A549 (cell line): Measurements from ENCODE around the gene CDHR2. TPM values are rescaled to one million over a fixed set of nuclear protein-coding genes. Genes with fewer than 3 reads are reported as not detected.

ENCODE experiments used
- ATAC-seq, 2 experiments: fragments of 200-7000 bp in 1 of 2; fragments of >200 bp in 1 of 2; cut with Nextera tagmentation in 1 of 2; cut with Tn5 transposase in 1 of 2; 3 replicates each; pipeline versions ENCODE4 v1.8.0 to v1.9.1; 2018 to 2020; ENCODE audit warnings: mild to moderate bottlenecking in 1 of 2, moderate library complexity in 1 of 2
- CTCF ChIA-PET: fragments of 300-600 bp; sonication (Branson Sonifier 250); formaldehyde crosslinking; extraction: SDS; loops from one replicate; lab custom pipeline; 2021; ENCODE audit warnings: antibody characterized with exemption, inconsistent platforms; lab: Yijun Ruan, JAX
- POLR2A ChIA-PET: fragments of 350-600 bp; formaldehyde crosslinking; extraction: SDS; loops from one replicate; lab custom pipeline; 2021; ENCODE audit warnings: antibody characterized with exemption, inconsistent platforms; lab: Yijun Ruan, JAX
- DNase-seq, 2 experiments: peaks; one replicate each; pipeline versions ENCODE4 v3.0.0 to v3.0.0-alpha.2; 2011 to 2016; ENCODE audit warnings: low read depth in 1 of 2, low spot score in 1 of 2
- FAIRE-seq: peaks from 2 replicates; lab custom pipeline; 2011; peaks lifted over from hg19 to GRCh38; lab: Jason Lieb, UNC
- H3K27ac ChIP-seq, 2 experiments: fragments of >200 bp; sonication (Bioruptor Twin); formaldehyde crosslinking; 3 replicates each; pipeline ENCODE4 v1.5.1; 2016 to 2017
- H3K4me1 ChIP-seq: fragments of >200 bp; sonication (Bioruptor Twin); formaldehyde crosslinking; 3 replicates; pipeline ENCODE4 v1.6.1; 2016
- H3K4me2 ChIP-seq: fragments of >200 bp; sonication (Bioruptor Twin); formaldehyde crosslinking; 3 replicates; pipeline ENCODE4 v1.6.1; 2016
- H3K4me3 ChIP-seq: fragments of >200 bp; sonication (Bioruptor Twin); formaldehyde crosslinking; 3 replicates; pipeline ENCODE4 v1.5.1; 2016
- H3K9me3 ChIP-seq: fragments of >200 bp; sonication (Bioruptor Twin); formaldehyde crosslinking; 3 replicates; pipeline ENCODE4 v1.6.1; 2016
- BHLHE40 ChIP-seq: IDR thresholded peaks from 2 replicates; pipeline ENCODE4 v1.6.1; 2012; ENCODE audit warnings: low read depth, low read length, inconsistent platforms
- CBX2 ChIP-seq: fragments of 200-600 bp; sonication (generic); IDR thresholded peaks from 2 replicates; pipeline ENCODE4 v1.6.1; 2016; ENCODE audit warnings: low read depth, mild to moderate bottlenecking, borderline replicate concordance
- CHD4 ChIP-seq: fragments of 200-600 bp; sonication (generic); IDR thresholded peaks from 2 replicates; pipeline ENCODE4 v1.6.1; 2016; ENCODE audit warnings: antibody characterized with exemption, mild to moderate bottlenecking, borderline replicate concordance
- ESRRA ChIP-seq: fragments of 150-350 bp; IDR thresholded peaks from 2 replicates; pipeline ENCODE4 v1.6.1; 2014; ENCODE audit warnings: mild to moderate bottlenecking, low read length, borderline replicate concordance
- FOSB ChIP-seq: fragments of 250-450 bp; sonication (Bioruptor Pico); IDR thresholded peaks from 2 replicates; pipeline ENCODE4 v1.5.0; 2020; ENCODE audit warnings: mild to moderate bottlenecking, moderate library complexity
- FOSL2 ChIP-seq, 2 experiments: fragments of 450-650 bp in 1 of 2; fragments of >200 bp in 1 of 2; sonication (Bioruptor Twin) in 1 of 2; formaldehyde crosslinking; IDR thresholded peaks; 2 replicates each; pipeline versions ENCODE4 v1.5.0 to v1.6.1; 2016 to 2020; ENCODE audit warnings: mild to moderate bottlenecking in 1 of 2, moderate library complexity in 1 of 2
- GATA3 ChIP-seq: IDR thresholded peaks from 2 replicates; pipeline ENCODE4 v1.6.1; 2012; ENCODE audit warnings: borderline replicate concordance
- HDAC2 ChIP-seq: fragments of 200-600 bp; sonication (generic); IDR thresholded peaks from 2 replicates; pipeline ENCODE4 v1.6.1; 2016
- HOXA7 ChIP-seq: fragments of 250-450 bp; sonication (Bioruptor Pico); IDR thresholded peaks from 2 replicates; pipeline ENCODE4 v1.5.0; 2020; ENCODE audit warnings: mild to moderate bottlenecking, moderate library complexity
- KDM1A ChIP-seq: fragments of 200-600 bp; sonication (generic); IDR thresholded peaks from 2 replicates; pipeline ENCODE4 v1.6.1; 2016; ENCODE audit warnings: low read depth, mild to moderate bottlenecking
- MYC ChIP-seq: IDR thresholded peaks from 2 replicates; pipeline ENCODE4 v1.6.1; 2012; ENCODE audit warnings: mild to moderate bottlenecking, inconsistent platforms, low read length, improper control_type of control experiment, borderline replicate concordance
- NFE2L2 ChIP-seq: fragments of 150-350 bp; conservative IDR thresholded peaks from 2 replicates; pipeline ENCODE4 v1.6.1; 2014; ENCODE audit warnings: low read length
- NPAS2 ChIP-seq: fragments of 250-450 bp; sonication (Bioruptor Pico); IDR thresholded peaks from 2 replicates; pipeline ENCODE4 v1.8.0; 2022; ENCODE audit warnings: mild to moderate bottlenecking, moderate library complexity, borderline replicate concordance
- NR3C1 ChIP-seq: fragments of >200 bp; sonication (Bioruptor Twin); formaldehyde crosslinking; IDR thresholded peaks from 3 replicates; pipeline ENCODE4 v1.6.1; 2017
- POLR2A ChIP-seq: IDR thresholded peaks from 2 replicates; pipeline ENCODE4 v1.6.1; 2012; ENCODE audit warnings: mild to moderate bottlenecking, low read length
- RAD21 ChIP-seq, 2 experiments: fragments of >200 bp in 1 of 2; sonication (Bioruptor Twin) in 1 of 2; formaldehyde crosslinking in 1 of 2; IDR thresholded peaks in 1 of 2; conservative IDR thresholded peaks in 1 of 2; 2 replicates in 1 of 2; 3 replicates in 1 of 2; pipeline ENCODE4 v1.6.1; 2012 to 2018; ENCODE audit warnings: inconsistent platforms in 1 of 2
- SMC3 ChIP-seq: fragments of >200 bp; sonication (Bioruptor Twin); formaldehyde crosslinking; IDR thresholded peaks from 3 replicates; pipeline ENCODE4 v1.6.1; 2018; ENCODE audit warnings: inconsistent platforms
- SREBF2 ChIP-seq: fragments of 450-650 bp; IDR thresholded peaks from 2 replicates; pipeline ENCODE4 v1.6.1; 2014; ENCODE audit warnings: mild to moderate bottlenecking, moderate library complexity
- WGBS: methylation state at CpG from one replicate; pipeline ENCODE4 v1.1.6; 2017; ENCODE audit errors: missing lambda C conversion rate; 5-methylcytosine and 5-hydroxymethylcytosine counted together
- polyA plus RNA-seq, 4 experiments: library from polyadenylated mRNA; depleted of rRNA in 3 of 4; stranded (reverse); fragments of >200 nt; fragmentation: RNase III in 1 of 4; extraction: RNeasy Plus Mini Kit Qiagen cat#74134 plus additional on column Dnase treatment in 1 of 4; gene quantifications; 2 replicates in 3 of 4; 3 replicates in 1 of 4; pipeline ENCODE4 v1.2.3, GENCODE V29; 2011 to 2017
- TF ChIP-seq, protein P1 (sequence below): fragments of 250-450 bp; sonication (Bioruptor Pico); IDR thresholded peaks from 2 replicates; pipeline ENCODE4 v1.5.0; 2020; ENCODE audit warnings: low read depth, mild to moderate bottlenecking, moderate library complexity
- TF ChIP-seq, protein P2 (sequence below): IDR thresholded peaks from 2 replicates; pipeline ENCODE4 v1.6.1; 2012
- TF ChIP-seq, protein P3 (sequence below): fragments of >200 bp; sonication (Bioruptor Twin); formaldehyde crosslinking; IDR thresholded peaks from 3 replicates; pipeline ENCODE4 v1.6.1; 2016
- TF ChIP-seq, protein P4 (sequence below): fragments of 450-650 bp; IDR thresholded peaks from 2 replicates; pipeline ENCODE4 v1.6.1; 2014; ENCODE audit warnings: antibody characterized with exemption

Gene CDHR2
- polyA plus RNA-seq, 2 of the 4 experiments (the other 2 are of a cell fraction): 0.09 TPM; not detected in 1

DNA sequence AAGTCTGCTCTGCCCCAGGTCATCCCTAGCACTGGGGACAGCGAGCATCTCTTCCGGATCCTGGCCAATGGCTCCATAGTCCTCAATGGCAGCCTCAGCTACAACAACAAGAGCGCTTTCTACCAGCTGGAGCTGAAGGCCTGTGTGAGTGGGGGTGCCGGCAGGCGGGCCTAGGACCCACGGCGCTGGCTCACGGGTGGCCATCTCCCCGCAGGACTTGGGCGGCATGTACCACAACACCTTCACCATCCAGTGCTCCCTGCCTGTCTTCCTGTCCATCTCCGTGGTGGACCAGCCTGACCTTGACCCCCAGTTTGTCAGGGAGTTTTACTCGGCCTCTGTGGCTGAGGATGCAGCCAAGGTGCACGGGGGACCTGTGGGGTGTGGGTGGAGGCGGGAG lies 25.9 kb downstream of the CDHR2 start:
- ChIA-PET POLR2A (no interaction called here), CTCF (interaction anchor here (0.7 to 4.4 kb wide), 13 partner anchors 9 to 158 kb away, joined by 3 to 39 read pairs (median 4); partner anchors contain the start of genes EIF4E1B, RNF44 and SNCB)
- H3K27ac ChIP-seq: no peak overlapping the region
- DNase-seq (no peak), FAIRE-seq (no peak), ATAC-seq (no peak)
- no peak overlapping the region for H3K4me2 ChIP-seq
- H3K4me3 ChIP-seq: no peak overlapping the region
- no peaks in the 10 kb centered on the region for H3K9me3 ChIP-seq
- no peak for TF ChIP-seq CBX2
- TF ChIP-seq NFE2L2: no peak
- TF ChIP-seq HDAC2: no peak
- TF ChIP-seq NPAS2 (CRISPR knock-in tag): no peak
- no peak for TF ChIP-seq POLR2A
- no peak for TF ChIP-seq ESRRA
- TF ChIP-seq SREBF2: no peak
- no peak for TF ChIP-seq SMC3
- TF ChIP-seq, protein P1, sequence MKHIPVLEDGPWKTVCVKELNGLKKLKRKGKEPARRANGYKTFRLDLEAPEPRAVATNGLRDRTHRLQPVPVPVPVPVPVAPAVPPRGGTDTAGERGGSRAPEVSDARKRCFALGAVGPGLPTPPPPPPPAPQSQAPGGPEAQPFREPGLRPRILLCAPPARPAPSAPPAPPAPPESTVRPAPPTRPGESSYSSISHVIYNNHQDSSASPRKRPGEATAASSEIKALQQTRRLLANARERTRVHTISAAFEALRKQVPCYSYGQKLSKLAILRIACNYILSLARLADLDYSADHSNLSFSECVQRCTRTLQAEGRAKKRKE (CRISPR knock-in tag): no peak
- TF ChIP-seq BHLHE40: no peak
- no peak for TF ChIP-seq FOSL2 (IDR thresholded peaks at IDR 0.05)
- TF ChIP-seq FOSL2 (CRISPR knock-in tag; IDR thresholded peaks at IDR 0.05): no peak
- TF ChIP-seq, protein P2, sequence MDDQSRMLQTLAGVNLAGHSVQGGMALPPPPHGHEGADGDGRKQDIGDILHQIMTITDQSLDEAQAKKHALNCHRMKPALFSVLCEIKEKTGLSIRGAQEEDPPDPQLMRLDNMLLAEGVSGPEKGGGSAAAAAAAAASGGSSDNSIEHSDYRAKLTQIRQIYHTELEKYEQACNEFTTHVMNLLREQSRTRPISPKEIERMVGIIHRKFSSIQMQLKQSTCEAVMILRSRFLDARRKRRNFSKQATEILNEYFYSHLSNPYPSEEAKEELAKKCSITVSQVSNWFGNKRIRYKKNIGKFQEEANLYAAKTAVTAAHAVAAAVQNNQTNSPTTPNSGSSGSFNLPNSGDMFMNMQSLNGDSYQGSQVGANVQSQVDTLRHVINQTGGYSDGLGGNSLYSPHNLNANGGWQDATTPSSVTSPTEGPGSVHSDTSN: no peak
- TF ChIP-seq RAD21 (conservative IDR thresholded peaks at IDR 0.05 in 1 of 2, IDR thresholded peaks at IDR 0.05 in 1 of 2): no peak
- TF ChIP-seq, protein P3, sequence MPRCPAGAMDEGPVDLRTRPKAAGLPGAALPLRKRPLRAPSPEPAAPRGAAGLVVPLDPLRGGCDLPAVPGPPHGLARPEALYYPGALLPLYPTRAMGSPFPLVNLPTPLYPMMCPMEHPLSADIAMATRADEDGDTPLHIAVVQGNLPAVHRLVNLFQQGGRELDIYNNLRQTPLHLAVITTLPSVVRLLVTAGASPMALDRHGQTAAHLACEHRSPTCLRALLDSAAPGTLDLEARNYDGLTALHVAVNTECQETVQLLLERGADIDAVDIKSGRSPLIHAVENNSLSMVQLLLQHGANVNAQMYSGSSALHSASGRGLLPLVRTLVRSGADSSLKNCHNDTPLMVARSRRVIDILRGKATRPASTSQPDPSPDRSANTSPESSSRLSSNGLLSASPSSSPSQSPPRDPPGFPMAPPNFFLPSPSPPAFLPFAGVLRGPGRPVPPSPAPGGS: no peak
- no peak for TF ChIP-seq CHD4
- TF ChIP-seq, protein P4, sequence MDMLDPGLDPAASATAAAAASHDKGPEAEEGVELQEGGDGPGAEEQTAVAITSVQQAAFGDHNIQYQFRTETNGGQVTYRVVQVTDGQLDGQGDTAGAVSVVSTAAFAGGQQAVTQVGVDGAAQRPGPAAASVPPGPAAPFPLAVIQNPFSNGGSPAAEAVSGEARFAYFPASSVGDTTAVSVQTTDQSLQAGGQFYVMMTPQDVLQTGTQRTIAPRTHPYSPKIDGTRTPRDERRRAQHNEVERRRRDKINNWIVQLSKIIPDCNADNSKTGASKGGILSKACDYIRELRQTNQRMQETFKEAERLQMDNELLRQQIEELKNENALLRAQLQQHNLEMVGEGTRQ: no peak
- WGBS: 76% methylated on average over 13 of the region's 14 CpGs
- H3K4me1 ChIP-seq: 0 out of 3 replicates have a peak, but pooled peaks cover 6% of the 10 kb centered on the region

DNA sequence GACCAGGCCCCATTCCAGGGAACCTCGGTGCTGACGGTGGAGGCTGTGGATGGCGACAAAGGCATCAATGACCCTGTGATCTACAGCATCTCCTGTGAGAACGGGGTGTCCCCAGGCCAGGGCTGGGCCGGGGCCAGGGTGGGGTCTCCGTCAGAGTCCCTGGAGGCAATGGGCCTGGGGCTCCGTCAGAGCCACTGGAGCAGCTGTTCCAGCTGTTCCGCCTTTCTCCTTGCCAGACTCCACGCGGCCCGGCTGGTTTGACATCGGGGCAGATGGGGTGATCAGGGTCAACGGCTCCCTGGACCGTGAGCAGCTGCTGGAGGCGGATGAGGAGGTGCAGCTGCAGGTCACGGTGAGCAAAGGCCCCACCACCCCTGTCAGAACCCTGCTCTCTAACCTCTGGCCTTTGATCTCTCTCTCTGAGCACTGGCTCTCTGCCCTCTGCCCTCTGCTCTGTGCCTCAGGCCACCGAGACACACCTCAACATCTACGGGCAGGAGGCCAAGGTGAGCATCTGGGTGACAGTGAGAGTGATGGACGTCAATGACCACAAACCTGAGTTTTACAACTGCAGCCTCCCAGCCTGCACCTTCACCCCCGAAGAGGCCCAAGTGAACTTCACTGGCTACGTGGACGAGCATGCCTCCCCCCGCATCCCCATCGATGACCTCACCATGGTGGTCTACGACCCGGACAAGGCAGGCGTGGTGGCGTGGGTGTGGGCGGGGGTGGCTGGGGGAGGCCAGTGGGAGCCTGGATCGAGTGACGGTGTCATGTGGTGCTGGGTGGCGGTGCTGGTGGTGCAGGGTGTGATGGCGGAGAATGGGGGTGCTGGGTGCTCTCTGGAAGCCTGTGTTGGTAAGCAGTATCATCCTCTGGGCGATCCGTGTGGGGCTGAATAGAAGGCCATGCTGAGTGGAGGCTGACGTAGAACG lies 26.6 kb downstream of the CDHR2 start:
- H3K4me2 ChIP-seq: no peak overlapping the region
- FAIRE-seq (no peak), ATAC-seq (no peak), DNase-seq (no peak)
- 0 out of 3 replicates have a peak, but pooled peaks cover 6% of the 10 kb centered on the region for H3K4me1 ChIP-seq
- ChIA-PET CTCF (interaction anchor here (0.9 to 4.4 kb wide), 7 partner anchors 10 to 110 kb away, joined by 3 to 39 read pairs (median 4); partner anchors contain the start of genes EIF4E1B and SNCB), POLR2A (no interaction called here)
- H3K9me3 ChIP-seq: no peaks in the 10 kb centered on the region
- no peak overlapping the region for H3K27ac ChIP-seq
- no peak overlapping the region for H3K4me3 ChIP-seq
- TF ChIP-seq, protein P1 (CRISPR knock-in tag): no peak
- TF ChIP-seq HOXA7 (CRISPR knock-in tag) (no peak), KDM1A (no peak), FOSB (CRISPR knock-in tag) (no peak), GATA3 (no peak), MYC (no peak), NR3C1 (no peak)
- TF ChIP-seq, protein P2: no peak
- 79% methylated on average over 25 of the region's 37 CpGs for WGBS
